ENCODE data around the gene KDM1B.

Gene KDM1B

DNA sequence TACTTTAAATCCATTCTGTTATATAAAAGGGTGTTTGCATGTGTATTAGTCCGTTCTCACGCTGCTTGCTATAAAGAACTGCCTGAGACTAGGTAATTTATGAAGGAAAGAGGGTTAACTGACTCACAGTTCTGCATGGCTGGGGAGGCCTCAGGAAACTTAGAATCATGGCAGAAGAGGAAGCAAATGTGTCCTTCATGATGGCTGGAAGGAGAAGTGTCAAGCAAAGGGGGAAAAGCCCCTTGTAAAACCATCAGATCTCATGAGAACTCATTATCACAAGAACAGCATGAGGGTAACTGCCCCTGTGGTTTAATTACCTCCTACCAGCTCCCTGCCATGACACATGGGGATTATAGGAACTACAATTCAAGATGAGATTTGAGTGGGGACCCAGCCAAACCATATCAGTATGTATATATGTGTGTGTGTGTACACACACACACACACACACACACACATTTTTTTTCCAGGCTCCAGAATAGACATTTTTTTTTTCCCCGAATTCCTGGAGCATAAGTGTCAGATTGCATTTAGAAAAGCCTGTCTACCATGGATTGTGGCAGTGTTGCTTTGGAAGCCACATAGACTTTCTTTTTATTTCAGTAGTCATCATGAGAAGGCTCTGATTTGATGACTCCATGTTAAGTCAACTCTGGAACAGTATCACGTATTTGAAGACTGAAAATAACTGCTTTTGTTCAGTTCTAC is 31.5 kb downstream of the KDM1B start:
- no peak overlapping the region for H3K4me3 ChIP-seq (ENCODE audit: low read length)
- TF ChIP-seq, protein P1, sequence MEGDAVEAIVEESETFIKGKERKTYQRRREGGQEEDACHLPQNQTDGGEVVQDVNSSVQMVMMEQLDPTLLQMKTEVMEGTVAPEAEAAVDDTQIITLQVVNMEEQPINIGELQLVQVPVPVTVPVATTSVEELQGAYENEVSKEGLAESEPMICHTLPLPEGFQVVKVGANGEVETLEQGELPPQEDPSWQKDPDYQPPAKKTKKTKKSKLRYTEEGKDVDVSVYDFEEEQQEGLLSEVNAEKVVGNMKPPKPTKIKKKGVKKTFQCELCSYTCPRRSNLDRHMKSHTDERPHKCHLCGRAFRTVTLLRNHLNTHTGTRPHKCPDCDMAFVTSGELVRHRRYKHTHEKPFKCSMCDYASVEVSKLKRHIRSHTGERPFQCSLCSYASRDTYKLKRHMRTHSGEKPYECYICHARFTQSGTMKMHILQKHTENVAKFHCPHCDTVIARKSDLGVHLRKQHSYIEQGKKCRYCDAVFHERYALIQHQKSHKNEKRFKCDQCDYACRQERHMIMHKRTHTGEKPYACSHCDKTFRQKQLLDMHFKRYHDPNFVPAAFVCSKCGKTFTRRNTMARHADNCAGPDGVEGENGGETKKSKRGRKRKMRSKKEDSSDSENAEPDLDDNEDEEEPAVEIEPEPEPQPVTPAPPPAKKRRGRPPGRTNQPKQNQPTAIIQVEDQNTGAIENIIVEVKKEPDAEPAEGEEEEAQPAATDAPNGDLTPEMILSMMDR (conservative IDR thresholded peaks at IDR 0.05; ENCODE audit: low read depth, low read length): no peak
- DNase-seq (ENCODE audit: low read depth): peak; percentile 53

DNA sequence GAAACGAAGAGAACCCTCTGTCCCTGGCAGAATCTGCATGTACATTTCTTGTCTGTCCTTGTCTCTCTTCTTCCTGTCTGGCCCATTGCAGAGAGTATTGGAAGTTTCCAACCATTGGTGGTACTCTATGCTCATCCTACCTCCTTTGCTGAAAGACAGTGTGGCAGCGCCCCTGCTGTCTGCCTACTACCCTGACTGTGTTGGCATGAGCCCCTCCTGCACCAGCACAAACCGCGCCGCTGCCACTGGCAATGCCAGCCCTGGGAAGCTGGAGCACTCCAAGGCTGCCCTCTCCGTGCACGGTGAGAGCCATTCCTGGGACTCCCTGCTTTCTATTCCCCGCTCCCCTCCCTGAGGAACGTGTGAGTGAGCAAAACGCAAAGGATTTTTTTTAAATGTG is 32.5 kb downstream of the KDM1B start:
- DNase-seq (ENCODE audit: low read depth): no peak
- TF ChIP-seq, protein P1 (conservative IDR thresholded peaks at IDR 0.05; ENCODE audit: low read depth, low read length): no peak
- H3K4me3 ChIP-seq (ENCODE audit: low read length): no peak overlapping the region

DNA sequence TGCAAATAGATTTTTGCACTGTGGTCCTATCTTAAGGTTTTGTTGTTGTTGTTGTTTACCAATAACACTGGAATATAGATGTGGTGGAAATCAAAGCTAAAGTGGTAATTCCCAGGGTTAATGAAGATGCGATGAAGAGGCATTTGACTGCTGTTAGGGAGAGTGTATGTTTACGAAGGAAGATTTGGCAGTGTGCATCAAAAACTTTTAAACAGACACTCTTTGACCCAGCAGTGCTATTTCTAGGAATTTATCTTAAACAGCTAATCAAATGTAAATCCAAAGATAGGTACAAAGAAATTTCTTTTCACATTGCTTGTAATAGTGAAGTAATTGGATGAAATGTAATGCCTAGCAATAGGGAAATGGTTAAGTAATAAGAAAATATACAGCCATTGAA is 34.0 kb downstream of the KDM1B start:
- DNase-seq (ENCODE audit: low read depth): no peak
- TF ChIP-seq, protein P1 (conservative IDR thresholded peaks at IDR 0.05; ENCODE audit: low read depth, low read length): no peak
- H3K4me3 ChIP-seq (ENCODE audit: low read length): no peak overlapping the region

DNA sequence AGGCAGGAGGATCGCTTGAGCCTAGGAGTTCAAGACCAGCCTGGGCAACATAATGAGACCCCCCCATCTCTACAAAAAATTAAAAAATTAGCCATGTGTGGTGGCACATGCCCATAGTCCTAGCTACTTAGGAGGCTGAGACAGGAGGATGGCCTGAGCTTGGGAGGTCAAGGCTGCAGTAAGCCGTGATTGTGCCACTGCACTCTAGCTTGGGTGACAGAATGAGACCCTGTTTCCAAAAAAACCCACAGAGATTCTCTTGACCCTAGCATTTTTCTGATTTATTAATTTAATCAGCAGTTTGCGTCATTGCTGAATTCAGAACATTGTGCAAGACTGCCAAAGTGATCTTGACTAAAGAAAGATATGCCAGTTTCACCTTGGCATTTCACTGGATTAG is 36.8 kb downstream of the KDM1B start:
- no peak for DNase-seq (ENCODE audit: low read depth)
- no peak overlapping the region for H3K4me3 ChIP-seq (ENCODE audit: low read length)
- TF ChIP-seq, protein P1 (conservative IDR thresholded peaks at IDR 0.05; ENCODE audit: low read depth, low read length): no peak

DNA sequence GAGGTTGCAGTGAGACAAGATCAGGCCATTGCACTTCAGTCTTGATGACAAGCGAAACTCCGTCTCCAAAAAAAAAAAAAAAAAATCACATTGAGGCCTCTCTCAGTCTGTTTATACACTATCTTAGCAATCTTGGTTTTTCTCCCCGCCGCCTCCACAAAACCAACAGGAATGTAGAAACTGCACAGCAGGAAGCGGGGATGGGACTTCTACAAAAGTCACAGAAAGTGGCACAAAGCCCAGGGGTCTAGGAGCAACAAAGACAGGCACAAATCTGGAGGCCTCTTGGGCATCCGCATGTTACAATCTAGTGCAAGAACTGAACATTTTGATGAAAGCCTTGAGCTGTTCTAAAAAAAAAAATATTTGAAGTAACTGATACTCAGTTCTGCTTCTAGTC is 48.6 kb downstream of the KDM1B start:
- H3K4me3 ChIP-seq (ENCODE audit: low read length): no peak overlapping the region
- TF ChIP-seq, protein P1 (conservative IDR thresholded peaks at IDR 0.05; ENCODE audit: low read depth, low read length): no peak
- no peak for DNase-seq (ENCODE audit: low read depth)

DNA sequence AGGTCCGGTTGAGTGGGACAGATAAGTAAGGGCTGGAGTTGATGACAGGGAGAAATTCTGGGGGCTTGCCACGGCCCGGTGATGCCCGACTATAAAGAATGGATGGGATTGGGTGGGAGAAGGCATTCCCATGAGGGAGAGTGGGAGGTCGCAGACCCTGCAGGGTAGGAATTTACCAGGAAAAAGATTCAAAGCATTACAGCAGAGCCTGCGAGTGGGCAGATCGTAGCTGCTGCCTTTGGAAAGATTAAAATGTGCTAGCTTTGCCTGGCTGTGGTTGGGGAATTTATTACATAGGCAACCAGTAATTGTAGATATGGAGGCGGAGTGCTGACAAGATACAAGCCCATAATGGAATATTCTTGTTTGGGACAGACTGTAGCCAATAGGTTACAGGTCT is 49.5 kb downstream of the KDM1B start:
- TF ChIP-seq, protein P1 (conservative IDR thresholded peaks at IDR 0.05; ENCODE audit: low read depth, low read length): no peak
- H3K4me3 ChIP-seq (ENCODE audit: low read length): no peak overlapping the region
- no peak for DNase-seq (ENCODE audit: low read depth)

DNA sequence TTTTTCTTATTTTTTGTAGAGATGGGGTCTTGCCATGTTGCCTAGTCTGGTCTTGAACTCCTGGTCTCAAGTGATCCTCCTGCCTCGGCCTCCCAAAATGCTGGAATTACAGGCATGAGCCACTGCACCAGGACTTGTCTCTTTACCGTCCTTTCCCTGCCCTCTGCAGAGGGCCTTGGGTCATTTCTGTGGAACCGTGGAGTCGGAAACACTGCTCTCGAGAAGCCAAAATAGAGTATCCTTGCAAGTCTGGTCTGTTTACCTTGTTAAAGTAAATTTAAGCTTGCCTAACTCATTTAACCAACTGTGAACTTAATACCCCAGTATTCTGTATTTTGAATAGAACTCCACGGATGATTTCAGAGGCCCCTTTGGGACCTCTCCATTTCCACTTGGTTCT is 51.4 kb downstream of the KDM1B start:
- H3K4me3 ChIP-seq (ENCODE audit: low read length): no peak overlapping the region
- no peak for DNase-seq (ENCODE audit: low read depth)
- TF ChIP-seq, protein P1 (conservative IDR thresholded peaks at IDR 0.05; ENCODE audit: low read depth, low read length): no peak
